GM19240 (cell line): Measurements from ENCODE around the gene CASQ1.

Experiments
- DNase-seq: peaks from one replicate; pipeline ENCODE4 v3.0.0; 2011; ENCODE audit warnings: low spot score; ENCODE audit not compliant: insufficient read length

Gene CASQ1

GRCh38 chr1:160189649-160190625 is at the start of gene CASQ1:
Gene CASQ1, plus strand, starts transcription at chr1:160190575. Its CDS starts 177 bp downstream, at chr1:160190752.
- no peak for DNase-seq

GRCh38 chr1:160143695-160144094 is 46.7 kb upstream of the CASQ1 start:
- no peak for DNase-seq

DNA sequence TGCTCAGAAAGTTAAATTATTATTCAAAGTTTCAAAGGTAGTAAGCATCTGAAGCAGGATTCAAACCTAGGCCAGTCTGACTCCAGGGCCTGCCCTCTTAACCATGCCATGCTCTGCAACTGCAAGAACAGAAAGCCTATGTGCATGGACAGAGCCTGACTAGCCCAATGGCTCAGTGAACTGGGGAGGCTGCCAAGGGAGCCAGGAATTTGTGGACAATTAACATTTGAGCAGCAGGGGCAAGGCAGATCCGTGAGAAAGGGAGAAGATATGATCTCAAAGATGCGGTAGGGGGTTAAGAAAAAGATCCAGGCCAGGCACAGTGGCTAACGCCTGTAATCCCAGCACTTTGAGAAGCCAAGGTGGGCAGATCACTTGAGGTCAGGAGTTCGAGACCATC is 45.5 kb upstream of the CASQ1 start:
- DNase-seq, result no peak

GRCh38 chr1:160146107-160146506 is 44.3 kb upstream of the CASQ1 start:
- no peak for DNase-seq

GRCh38 chr1:160148121-160148520 is 42.3 kb upstream of the CASQ1 start:
- DNase-seq, result no peak

DNA sequence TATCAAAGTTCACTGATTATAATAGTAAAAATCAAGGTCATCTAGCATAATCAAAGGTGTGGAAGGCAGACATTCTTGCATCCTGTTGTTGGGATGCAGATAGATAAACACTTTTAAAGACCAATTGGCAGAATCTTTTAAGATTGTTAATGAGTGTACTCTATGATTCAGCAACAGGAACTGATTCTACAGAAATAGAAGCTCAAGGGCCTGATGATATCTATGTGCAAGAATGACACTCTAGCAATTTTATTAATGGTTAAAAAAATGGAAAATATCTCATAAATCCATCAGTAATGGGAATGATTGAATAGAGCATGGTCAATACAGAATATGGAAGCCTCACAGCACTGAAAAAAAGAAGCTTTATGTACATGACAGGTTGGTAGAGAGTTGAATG is 41.1 kb upstream of the CASQ1 start:
- DNase-seq, result no peak

- DNase-seq, result no peak
Measured at GRCh38 chr1:160149716-160150115, 40.7 kb upstream of the CASQ1 start.

GRCh38 chr1:160151303-160151702 is 39.1 kb upstream of the CASQ1 start, which contains the start of gene ATP1A4:
Gene ATP1A4, plus strand, starts transcription at chr1:160151603. Its CDS starts 438 bp downstream, at chr1:160152041.
- DNase-seq, result no peak

DNA sequence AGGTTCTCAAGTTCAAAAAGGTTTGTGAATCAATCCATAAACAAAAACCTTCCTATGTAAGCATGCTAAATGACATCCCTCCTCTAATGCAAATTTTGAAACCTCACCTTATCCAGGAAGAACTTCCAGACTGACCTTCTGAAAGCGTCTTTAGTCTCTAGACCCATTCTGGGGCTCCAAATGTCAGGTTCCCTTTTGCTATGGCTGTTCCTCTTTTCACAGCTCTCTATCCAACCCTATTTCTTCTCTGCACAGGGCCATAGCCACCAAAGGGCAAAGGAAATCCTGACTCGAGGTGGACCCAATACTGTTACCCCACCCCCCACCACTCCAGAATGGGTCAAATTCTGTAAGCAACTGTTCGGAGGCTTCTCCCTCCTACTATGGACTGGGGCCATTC is 35.6 kb upstream of the CASQ1 start:
- DNase-seq, result no peak

GRCh38 chr1:160156361-160156760 is 34.0 kb upstream of the CASQ1 start:
- no peak for DNase-seq

GRCh38 chr1:160157174-160157573 is 33.2 kb upstream of the CASQ1 start:
- no peak for DNase-seq

GRCh38 chr1:160158031-160158430 is 32.3 kb upstream of the CASQ1 start:
- no peak for DNase-seq

DNA sequence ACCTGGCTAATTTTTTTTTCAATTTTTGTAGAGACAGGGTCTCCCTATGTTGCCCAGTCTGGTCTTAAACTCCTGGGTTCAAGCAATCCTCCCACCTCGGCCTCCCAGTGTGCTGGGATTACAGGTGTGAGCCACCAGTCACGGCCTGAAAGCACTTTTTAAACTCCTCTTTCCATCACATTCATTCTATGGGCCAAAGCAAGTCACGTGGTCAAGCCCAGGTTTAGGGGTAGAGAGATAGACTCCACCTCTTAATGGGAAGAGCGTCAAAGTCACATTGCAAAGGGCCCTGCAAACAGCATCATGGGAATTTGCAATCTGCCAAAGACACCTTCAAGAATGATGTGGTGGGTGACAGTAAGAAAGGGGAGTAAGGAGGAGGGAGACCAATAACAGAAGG is 31.8 kb upstream of the CASQ1 start:
- no peak for DNase-seq

- DNase-seq, result no peak
Measured at GRCh38 chr1:160159846-160160245, 30.5 kb upstream of the CASQ1 start.

DNA sequence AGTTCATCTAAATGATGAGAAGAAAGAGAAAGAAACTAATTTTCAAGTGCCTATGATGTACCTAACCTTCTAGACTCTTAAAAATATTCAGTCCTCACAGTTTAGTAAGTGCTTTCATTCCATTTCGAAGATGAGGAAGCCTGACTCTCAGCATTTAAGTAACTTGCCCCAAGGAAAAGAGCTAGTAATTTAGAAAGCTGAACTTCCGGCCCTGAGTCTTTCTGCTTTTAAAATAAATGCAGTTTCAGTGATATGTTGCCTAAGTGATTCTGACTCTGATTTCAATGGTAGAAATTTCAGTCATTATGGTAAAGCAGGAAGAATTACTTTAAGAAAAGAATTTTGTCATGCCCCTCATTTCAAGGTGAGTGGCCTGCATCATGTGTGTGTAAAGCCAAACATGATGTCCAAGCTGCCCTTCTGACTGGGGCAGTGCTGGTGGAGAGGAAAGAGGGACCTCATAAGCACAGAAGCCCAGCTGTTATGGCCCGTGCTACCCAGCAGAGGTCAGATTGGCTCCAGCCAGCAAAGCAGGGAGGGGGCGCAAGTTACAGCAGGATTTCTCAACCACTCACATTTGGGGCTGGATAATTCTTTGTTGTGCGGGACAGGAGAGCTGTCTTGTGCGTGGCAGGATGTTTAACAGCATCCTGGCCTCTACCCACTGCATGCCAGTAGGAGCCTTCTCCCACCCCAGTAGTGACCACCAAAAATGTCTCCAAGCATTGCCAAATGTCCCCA is 28.2 kb upstream of the CASQ1 start:
- no peak for DNase-seq

DNA sequence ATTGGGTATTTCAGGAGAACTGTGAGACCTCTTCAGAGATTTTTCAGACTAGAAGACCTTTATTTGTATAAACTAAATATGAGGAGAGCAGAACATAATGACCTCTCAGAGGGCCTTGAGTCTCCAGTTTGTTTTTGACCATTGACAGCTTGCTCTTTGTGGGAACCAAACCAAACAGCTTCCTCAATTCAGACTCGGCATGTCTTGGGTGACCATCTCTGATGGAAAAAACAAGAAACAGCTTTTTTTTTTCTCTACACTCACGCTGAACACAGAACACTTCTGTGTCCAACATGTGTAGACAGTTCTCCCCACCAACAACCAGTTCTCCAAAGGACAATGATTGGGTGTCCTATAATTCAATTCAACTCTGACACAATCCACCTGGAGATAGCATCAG is 27.4 kb upstream of the CASQ1 start:
- DNase-seq, result no peak

- DNase-seq, result no peak
Measured at GRCh38 chr1:160163615-160164014, 26.8 kb upstream of the CASQ1 start.

- no peak for DNase-seq
Measured at GRCh38 chr1:160164121-160164520, 26.3 kb upstream of the CASQ1 start.

DNA sequence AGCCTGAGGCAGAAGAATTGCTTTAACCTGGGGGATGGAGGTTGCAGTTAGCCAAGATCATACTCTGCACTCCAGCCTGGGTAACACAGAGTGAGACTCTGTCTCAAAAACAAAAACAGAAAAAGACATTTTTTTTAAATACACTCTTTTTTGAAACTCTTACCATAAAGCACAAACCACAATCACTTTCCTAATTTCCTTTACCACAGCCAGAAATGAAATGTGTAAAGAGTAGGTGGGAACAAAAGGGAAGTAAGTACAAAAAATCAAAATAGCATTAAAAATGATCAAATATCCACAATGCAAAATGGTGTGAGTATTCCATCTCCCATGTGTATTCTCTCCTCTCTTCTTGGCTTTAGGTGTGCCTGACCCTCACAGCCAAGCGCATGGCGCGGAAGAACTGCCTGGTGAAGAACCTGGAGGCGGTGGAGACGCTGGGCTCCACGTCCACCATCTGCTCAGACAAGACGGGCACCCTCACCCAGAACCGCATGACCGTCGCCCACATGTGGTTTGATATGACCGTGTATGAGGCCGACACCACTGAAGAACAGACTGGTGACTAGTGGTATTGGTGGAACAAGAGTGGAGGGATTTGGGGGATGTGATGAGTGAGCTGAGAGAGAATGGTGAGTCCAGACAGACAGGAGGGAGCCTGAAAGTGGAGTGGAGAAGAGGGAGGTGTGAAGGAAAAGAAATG is 24.1 kb upstream of the CASQ1 start:
- DNase-seq, result no peak

GRCh38 chr1:160167056-160167455 is 23.3 kb upstream of the CASQ1 start:
- DNase-seq, result no peak

DNA sequence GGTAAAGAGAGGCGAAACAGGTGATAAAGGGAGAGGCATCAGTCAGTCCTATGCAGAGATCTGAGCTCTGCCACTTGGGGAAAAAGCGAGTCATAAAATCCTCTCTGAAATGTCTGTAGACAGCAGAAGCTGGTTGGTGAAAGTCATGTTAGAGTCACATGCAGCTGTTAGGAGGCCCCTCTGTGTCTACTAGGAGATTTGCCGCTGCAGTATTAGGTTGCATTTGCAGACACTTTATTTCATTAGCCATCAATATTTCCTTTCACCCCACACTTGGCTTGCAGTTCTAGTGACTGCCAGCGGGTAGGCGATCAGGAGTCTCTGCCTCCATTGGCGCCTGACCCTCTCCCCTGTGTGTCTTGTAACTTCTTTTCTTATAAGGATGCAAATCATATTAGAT is 22.8 kb upstream of the CASQ1 start:
- no peak for DNase-seq

GRCh38 chr1:160168016-160168415 is 22.4 kb upstream of the CASQ1 start:
- DNase-seq, result no peak
